Right lung (tissue), 5 donors: Measurements from ENCODE around the gene PXDC1. TPM values are rescaled to one million over a fixed set of nuclear protein-coding genes. Genes with fewer than 3 reads are reported as not detected.
"Not testable (repeated sequence)": the region's sequence is repeated elsewhere in the genome, so short reads cannot be mapped to it uniquely, and the experiment has no call there.

Experiments
- DNase-seq, 2 donors: peaks; one replicate each; pipeline ENCODE4 v3.0.0-alpha.2; 2013
- polyA plus RNA-seq, 5 donors: library from polyadenylated mRNA; unstranded; fragments of 120-200 nt; gene quantifications; one replicate each; pipeline versions ENCODE4 v1.2.1 to v1.2.3, GENCODE V29; 2013; ENCODE audit warnings: inconsistent platforms in 1 of 5, low replicate concordance in 1 of 5; ENCODE audit not compliant: insufficient read length in 5 of 5, insufficient read depth in 1 of 5

PXDC1 gene
- polyA plus RNA-seq, 5 donors, result 9.9 to 18.1 (median 14.3) TPM

DNA sequence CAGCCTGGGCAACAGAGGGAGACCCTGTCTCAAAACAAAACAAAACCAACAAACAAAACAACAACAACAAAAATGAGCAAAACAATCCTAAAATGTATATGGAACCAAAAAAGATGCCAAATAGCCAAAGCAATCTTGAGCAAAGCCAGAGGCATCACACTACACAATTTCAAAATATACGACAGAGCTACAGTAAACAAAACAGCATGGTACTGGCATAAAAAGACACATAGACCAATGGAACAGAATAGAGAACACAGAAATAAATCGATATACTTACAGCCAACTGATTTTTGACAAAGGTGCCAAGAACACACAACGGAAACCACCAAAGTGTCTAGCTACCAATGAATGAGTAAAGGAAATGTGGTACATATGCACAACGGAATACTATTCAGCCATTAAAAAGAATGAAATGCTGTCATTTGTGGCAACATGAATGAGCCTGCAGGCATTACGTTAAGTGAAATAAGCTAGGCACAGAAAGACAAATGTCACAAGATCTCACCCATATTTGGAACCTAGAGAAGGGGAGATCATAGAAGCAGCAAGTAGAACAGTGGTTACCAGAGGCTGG lies 16.4 kb downstream of the PXDC1 start:
- DNase-seq, result no peak

GRCh38 chr6:3734023-3734422 lies 17.5 kb downstream of the PXDC1 start:
- no peak for DNase-seq

DNA sequence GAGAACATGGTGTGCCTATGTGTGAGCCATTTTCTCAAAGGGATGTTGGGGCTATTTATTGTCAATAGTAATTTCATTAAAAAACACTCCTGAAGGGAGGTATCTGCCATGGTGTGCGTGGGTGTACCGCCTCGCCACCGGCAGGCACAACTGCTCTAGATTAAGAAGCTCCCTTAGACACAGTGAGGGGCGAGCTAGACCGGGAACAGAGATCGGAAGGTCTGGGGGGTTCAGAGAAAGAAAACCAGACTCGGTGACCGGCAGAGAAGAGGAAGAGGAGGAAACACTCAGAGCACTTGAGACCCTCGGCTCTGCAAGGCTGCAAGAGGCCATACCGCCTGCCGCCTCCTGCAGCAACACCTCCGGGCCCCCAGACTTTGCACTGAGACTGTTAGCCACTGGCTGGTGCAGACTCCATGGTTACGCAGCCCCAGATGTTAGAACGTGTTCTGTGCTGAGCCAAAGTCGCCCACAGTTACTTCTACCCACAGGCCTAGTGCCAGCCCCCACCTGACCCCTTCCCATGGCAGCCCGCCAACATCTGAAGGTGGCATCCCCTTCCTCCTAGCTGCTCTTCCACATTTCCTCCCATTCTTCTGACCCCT lies 18.1 kb downstream of the PXDC1 start:
- no peak for DNase-seq

DNA sequence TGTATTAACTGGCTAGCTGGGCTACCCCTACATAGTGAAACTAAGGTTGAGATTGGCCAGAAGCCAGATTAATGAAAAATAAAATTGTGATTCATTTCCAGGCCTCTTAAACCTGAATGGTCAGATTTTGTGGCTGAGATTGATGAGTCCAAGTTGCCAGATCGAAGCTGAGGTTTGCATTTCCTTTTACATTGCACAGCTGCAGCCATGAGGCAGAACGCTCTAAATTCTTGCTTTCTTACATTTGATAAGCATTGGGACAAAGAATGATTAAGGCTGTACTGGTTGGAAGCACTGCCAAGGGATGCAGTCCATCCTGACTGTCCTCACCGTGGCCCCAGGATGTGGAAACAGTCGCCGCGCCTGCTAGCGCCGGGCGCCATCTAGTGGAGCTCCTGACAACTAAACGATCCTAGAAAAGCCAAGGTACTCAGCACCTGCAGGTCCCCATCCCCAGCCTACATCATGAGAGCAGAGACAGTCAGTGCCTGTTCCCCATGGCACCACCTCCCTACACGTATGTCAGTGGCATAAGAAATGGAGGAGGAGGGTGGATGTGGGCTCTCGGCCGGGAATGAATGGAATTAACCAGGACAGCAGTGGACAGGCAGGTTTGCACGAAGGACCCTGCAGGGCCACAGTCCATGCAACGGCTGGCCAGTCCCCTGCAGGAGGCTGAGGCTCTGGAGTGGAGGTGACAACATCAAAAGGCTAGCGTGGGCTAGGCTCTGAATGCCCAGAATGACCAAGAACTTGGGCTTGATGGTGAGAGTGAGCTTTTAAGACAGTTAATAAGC lies 19.0 kb downstream of the PXDC1 start:
- DNase-seq, result peak; percentile 57 to 73

DNA sequence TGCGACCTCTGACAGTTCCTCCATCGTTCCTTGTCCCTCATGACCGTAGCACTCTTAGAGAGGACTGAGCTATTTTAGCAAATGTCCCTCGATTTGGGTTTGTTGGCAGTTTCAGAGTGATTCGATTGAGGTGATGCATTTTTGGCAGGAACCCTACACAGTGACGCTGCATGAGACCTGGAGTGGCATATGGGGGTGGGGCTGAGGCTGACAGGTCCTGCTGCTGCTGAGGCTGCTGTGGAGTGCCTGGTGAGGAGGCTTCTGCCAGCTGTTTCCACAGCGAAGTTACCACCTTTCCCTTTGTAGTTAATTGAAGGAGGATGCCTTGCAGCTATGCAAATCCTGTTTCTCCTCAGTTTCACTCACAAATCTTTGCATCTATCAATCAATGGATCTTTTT lies 19.8 kb downstream of the PXDC1 start:
- DNase-seq, result no peak

DNA sequence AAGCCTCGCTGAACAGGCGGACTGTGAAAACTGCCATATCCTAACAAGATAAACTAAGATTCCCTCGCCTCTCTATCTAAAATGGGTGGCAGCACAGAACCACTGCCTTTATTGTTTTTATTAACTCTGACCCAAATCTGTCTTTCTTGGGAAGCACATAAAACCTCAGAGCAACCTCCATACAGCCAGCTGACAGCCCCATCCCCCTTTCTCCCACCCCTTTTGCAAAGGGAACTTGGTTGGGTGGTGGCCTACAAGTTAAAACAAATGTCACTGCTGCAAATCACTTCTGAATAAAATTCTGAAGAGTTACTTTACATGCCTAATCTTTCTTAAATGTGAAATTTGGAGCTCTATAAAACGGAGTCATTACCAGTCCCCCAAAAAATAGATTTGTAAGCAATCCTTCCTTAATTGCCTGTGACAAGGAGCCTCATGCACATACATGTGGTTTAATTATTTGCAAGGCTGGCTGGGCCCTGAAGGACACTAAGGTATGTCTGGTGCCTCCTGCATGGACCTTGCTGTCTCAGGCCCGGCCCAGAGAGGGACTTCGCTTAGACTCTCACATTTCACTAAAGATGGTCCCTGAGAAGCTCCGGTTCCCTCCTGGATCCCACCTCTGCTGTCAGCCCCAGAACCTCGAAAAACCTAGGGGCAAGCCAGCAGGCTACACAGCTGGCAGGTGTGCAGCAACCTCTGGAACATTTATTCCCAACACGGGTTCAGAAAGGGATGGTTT lies 21.7 kb downstream of the PXDC1 start:
- DNase-seq, result no peak

GRCh38 chr6:3727593-3728108 lies 23.9 kb downstream of the PXDC1 start:
- DNase-seq, result no peak

GRCh38 chr6:3727036-3727435 lies 24.5 kb downstream of the PXDC1 start:
- DNase-seq, result no peak

DNA sequence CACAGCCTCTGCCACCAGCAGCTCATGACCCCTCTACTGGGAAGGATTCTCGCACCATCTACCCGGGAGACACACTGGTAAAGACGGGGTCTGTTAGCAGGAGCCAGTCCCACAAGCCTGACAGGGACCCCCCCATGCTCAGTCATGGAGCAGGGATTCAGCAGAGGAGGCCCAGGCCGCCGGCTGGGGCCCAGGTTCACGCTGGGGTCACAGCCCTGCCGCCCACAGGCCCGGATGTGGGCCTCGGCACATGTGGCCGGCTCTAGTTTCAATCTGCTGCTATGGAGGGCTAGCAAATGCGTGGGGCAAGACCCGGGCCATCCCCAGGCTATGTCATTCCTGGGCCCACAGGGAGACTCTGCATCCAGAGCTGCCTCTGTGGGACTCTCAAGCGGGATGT lies 25.1 kb downstream of the PXDC1 start:
- DNase-seq, result no peak

DNA sequence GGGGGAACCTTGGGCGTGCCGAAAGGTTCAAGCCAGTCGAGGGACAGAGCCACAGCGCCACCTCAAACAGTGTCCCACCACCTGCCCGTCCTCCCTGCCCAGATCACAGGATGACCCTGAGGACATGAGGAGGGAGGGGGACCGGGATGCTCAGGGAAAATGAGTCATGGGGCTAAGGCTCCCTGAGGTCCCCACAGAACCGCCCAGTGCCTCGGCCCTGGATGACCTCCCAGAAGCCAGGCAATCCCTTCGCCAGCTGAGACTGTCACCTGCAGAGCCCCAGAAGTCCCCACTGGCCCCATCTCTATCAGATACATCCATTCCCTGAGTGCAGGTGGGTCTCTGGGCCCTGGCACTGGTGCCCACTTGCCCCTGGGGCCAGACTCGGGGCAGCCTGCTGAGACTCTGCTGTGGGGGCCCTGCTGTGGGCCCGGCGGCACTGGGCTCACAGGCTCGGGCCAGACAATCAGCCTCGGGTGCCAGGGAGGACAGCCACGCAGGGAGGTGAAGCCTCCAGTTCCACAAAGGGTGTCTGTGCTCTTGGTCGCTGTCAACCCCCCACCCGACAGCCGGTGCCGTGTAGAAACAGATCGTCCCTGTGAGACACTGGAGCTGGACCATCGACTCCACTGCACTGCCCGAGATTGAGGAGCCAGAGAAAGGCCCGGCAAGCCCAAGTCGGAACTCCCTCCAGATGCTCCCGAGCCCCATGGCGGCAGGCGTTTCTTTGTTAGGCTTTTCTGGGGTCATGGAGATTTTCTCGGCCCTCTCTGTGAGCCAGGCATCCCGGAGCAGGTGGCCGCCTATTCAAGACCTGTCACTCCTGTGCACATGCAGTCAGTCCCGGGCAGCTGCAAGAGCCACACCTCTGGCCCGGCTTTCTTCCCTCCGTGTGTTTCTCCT lies 26.1 kb downstream of the PXDC1 start:
- no peak for DNase-seq

GRCh38 chr6:3724451-3725144 lies 26.9 kb downstream of the PXDC1 start:
- DNase-seq, result no peak

DNA sequence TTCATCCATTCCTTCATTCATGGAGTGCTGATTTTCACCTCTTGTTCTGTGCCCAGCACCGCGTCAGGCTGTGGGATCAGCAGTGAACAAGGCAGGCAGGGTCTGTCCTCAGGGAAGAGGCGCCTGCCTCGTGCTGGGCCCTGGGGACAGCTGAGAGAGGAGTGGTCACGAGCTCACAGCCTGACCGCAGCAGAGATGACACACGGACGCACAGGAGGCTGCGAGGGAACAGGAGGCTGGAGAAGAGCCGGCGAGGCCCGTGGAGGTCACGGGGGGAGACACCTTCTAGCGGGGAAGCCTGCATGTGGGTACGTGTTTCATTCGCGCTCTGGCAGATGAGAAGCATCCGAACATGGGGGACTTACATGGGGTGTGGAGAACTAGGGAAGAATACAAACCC lies 27.5 kb downstream of the PXDC1 start:
- no peak for DNase-seq

DNA sequence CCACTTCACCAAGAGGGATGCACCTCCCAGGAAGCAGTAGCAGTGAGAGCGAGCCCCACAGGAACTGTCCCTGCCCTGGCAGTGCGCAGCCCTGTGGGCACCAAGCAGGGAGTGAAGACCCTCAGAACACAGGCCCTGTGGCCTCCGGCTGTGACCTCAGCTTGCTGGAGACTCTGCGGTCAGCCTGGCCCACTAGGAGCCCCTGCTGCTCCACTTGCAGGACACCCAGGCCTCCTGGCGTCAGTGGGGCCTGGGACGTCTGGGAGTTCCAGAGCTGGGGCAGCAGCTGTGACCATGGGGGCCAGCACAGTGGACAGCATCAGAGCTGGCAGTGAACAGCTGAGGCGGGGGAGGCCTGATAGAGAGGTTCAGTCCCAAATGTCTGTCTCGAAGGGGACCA lies 28.3 kb downstream of the PXDC1 start:
- DNase-seq, result no peak

DNA sequence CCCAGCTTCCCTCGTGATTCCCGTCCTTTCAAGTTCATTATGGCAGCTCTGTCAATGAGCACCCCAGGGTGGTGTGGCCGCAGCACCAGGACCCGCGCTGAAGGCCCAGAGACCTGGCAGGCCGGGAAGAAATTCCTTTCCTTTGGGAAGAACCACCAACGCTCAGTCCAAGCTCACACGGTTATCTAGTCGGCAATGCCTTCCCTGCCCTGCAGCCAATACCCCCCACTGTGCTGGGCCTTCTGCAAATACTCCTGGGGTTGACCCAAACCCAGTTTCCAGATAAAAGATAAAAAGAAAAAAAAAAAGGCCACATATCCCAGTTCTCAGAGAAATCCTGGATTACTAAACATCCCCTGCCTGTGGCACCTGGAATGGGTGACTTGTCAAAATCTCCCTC lies 28.7 kb downstream of the PXDC1 start:
- no peak for DNase-seq

GRCh38 chr6:3721810-3722621 lies 29.5 kb downstream of the PXDC1 start:
- DNase-seq, result no peak

GRCh38 chr6:3720770-3721169 lies 30.7 kb downstream of the PXDC1 start:
- DNase-seq, result not testable (repeated sequence)

DNA sequence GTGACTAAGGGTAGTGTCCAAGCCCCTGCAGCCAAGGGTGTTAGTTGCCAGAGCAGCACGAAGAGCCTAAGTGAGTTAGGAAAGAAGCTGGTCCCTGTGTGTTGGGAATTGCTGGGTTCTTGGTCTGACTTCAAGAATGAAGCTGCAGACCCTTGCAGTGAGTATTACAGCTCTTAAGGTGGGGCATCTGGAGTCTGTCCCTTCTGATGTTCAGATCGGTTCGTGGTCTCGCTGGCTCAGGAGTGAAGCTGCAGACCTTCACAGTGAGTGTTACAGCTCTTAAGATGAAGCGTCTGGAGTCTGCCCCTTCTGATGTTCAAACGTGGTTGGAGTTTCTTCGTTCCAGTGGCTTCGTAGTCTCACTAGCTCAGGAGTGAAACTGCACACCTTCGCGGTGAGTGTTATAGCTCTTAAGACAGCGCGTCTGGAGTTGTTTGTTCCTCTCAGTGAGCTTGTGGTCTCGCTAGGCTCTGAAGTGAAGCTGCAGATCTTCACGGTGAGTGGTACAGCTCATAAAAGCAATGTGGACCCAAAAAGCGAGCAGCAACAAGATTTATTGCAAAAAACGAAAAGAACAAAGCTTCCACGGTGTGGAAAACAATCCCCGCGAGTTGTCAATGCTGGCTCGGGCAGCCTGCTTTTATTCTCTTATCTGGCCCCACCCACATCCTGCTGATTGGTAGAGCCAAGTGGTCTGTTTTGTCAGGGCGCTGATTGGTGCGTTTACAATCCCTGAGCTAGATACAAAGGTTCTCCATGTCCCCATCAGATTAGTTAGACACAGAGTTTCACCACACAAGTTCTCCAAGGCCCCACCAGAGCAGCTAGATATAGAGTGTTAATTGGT lies 31.8 kb downstream of the PXDC1 start:
- DNase-seq, result no peak

DNA sequence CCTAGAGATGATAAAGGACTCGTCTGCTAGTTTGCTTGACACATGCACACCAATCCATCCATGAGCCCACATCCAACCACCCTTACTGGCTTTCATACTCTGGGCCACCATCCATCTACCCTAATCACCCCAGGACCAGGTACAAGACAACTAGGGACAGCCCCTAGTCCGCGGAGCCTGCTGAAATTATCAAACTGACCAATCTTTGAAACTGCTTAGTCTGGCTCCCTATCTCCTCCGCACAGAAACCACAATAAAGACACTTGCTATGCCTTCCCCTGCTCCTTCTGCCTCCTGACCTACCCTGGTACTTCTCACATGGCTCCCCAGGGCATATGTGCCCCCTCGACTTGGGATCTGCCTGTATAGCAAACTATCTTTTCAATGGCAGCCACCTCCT lies 33.1 kb downstream of the PXDC1 start:
- DNase-seq, result no peak

DNA sequence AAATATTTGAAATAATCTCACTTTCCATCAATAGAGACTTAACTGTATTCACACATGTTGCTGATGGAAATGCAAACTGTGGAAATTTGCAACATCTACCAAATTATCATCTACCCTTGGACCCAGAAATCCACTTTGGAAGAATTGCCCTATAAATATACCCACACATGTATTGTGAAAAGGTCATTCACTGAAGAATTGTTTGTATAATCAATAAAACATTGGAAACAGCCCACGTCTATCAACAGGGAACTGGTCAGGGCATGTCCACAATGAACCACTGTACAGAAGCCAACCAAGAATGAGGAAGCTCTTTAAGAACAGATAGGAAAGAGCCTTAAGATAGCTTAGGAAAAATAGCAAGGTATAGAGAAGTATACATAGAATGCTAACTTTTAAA lies 36.2 kb downstream of the PXDC1 start:
- DNase-seq, result no peak
